CD4-positive, alpha-beta memory T cell (primary cell): ENCODE data around the gene CPT1A. TPM values are rescaled to one million over a fixed set of nuclear protein-coding genes. Genes with fewer than 3 reads are reported as not detected.

ENCODE experiments used
- CTCF ChIA-PET: fragments of 350-600 bp; sonication (Branson Sonifier 250); formaldehyde crosslinking; loops from one replicate; lab custom pipeline; 2021; ENCODE audit warnings: inconsistent platforms; ENCODE audit not compliant: partially characterized antibody; lab: Charles Lee
- POLR2A ChIA-PET: fragments of 350-600 bp; sonication (Branson Sonifier 250); formaldehyde crosslinking; loops from one replicate; lab custom pipeline; 2021; ENCODE audit not compliant: partially characterized antibody; lab: Charles Lee
- DNase-seq, 5 donors: peaks; one replicate each; pipeline versions ENCODE4 v3.0.0 to v3.0.0-alpha.2; 2020 to 2022; ENCODE audit warnings: mixed read lengths in 1 of 5
- H3K27ac ChIP-seq: one replicate; pipeline ENCODE4 v1.7.0; 2013; ENCODE audit warnings: low read depth, low read length
- H3K27me3 ChIP-seq: 2 replicates; pipeline ENCODE4 v1.7.0; 2013; ENCODE audit warnings: mild to moderate bottlenecking, low read length, moderate library complexity; ENCODE audit not compliant: insufficient read depth
- H3K36me3 ChIP-seq: 2 replicates; pipeline ENCODE4 v1.7.0; 2013; ENCODE audit warnings: mild to moderate bottlenecking, low read length, moderate library complexity; ENCODE audit not compliant: insufficient read depth
- H3K4me1 ChIP-seq: 2 replicates; pipeline ENCODE4 v1.7.0; 2013; ENCODE audit warnings: mild to moderate bottlenecking, low read length, moderate library complexity; ENCODE audit not compliant: insufficient read depth
- H3K4me3 ChIP-seq, 2 donors: one replicate each; pipeline ENCODE4 v1.7.0; 2013; ENCODE audit warnings: low read length in 2 of 2, mild to moderate bottlenecking in 1 of 2
- H3K9me3 ChIP-seq, 2 donors: one replicate each; pipeline ENCODE4 v1.7.0; 2013; ENCODE audit warnings: low read length in 2 of 2, control low read depth in 1 of 2; ENCODE audit not compliant: control insufficient read depth in 1 of 2
- H3K27ac Mint-ChIP-seq, 7 donors: one replicate each; pipeline ENCODE4 v1.8.0; 2020 to 2021; ENCODE audit warnings: mixed read lengths in 7 of 7, mild to moderate bottlenecking in 6 of 7, inconsistent platforms in 3 of 7, moderate library complexity in 3 of 7
- H3K27me3 Mint-ChIP-seq, 2 donors: one replicate each; pipeline ENCODE4 v1.8.0; 2020 to 2021; ENCODE audit warnings: mixed read lengths in 2 of 2
- H3K36me3 Mint-ChIP-seq, 2 donors: one replicate each; pipeline ENCODE4 v1.8.0; 2020 to 2021; ENCODE audit warnings: mixed read lengths in 2 of 2, inconsistent platforms in 1 of 2, mild to moderate bottlenecking in 1 of 2
- H3K4me1 Mint-ChIP-seq, 4 donors: one replicate each; pipeline ENCODE4 v1.8.0; 2020 to 2021; ENCODE audit warnings: mixed read lengths in 4 of 4, mild to moderate bottlenecking in 1 of 4
- H3K4me3 Mint-ChIP-seq, 8 donors: one replicate each; pipeline ENCODE4 v1.8.0; 2020 to 2021; ENCODE audit warnings: mixed read lengths in 8 of 8, mild to moderate bottlenecking in 7 of 8, moderate library complexity in 6 of 8, inconsistent platforms in 3 of 8
- H3K9me3 Mint-ChIP-seq, 8 donors: one replicate each; pipeline ENCODE4 v1.8.0; 2020 to 2021; ENCODE audit warnings: mixed read lengths in 8 of 8, mild to moderate bottlenecking in 5 of 8, inconsistent platforms in 3 of 8, moderate library complexity in 1 of 8
- intact Hi-C: fragments of 100-400 bp; cut with micrococcal nuclease; formaldehyde crosslinking; loops from one replicate; pipeline ENCODE4 v1.15.1; 2023
- polyA plus RNA-seq, 2 donors: library from polyadenylated mRNA; unstranded; fragments of 300-500 nt; fragmentation: Illumina TruSeq; gene quantifications; one replicate each; pipeline ENCODE4 v1.2.3, GENCODE V29; 2021
- total RNA-seq, 2 experiments: library from RNA; stranded (reverse); gene quantifications; one replicate each; pipeline ENCODE4 v1.2.3, GENCODE V29; 2021

CPT1A gene
- total and polyA plus RNA-seq, 4 experiments from 2014 or later, result 7.5 to 35.5 (median 18.5) TPM

DNA sequence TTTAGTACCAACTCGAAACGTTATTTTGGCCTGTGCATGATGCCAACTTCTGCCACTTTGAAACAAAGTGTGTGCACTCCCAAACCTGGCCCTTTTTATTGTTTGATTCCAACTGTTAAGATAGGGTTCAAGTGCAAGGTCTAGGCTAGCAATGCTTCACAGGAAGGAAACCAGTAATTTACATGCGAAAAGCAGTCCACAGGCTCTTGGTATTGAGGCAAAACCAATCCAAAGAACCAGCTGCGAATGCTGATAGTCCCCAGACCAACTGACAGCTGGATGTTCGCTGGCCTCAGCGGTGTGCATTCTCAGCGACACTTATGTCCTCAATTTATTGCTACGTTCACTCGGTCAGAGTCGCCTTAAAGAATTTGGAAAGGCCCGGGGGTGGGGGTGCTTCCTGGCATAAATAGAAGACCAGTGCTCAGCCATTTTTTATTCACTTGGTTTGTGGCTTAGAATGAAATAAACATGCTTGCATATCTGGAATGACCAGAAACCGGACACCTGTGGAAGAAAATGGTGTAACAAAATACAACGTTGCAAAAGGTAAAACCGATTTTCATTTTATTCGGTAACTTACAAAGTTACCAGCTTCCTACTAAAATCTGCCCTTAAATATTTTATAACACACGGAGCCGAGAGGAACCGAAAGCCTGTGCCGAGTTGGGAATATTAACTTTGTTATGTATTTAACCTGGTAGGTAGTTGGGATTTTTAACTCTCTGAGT lies 1.6 kb downstream of the CPT1A start:
- intact Hi-C loops, result loop anchor here (1.0 to 10.0 kb wide), 3 partner anchors 43 to 375 kb away; partner anchors contain the start of genes IGHMBP2, MRPL21 and PPP6R3
- Histone ChIP-seq H3K4me3 (peak overlapping the region; percentile 50 to 67), H3K27me3 (no peaks in the 10 kb centered on the region), H3K27ac (peak overlapping the region; percentile 67), H3K4me1 (peaks cover 76% of the 10 kb centered on the region), H3K36me3 (no peaks in the 10 kb centered on the region), H3K9me3 (no peaks in the 10 kb centered on the region)
- H3K27me3 Mint-ChIP-seq, result no peaks in the 10 kb centered on the region
- no peaks in the 10 kb centered on the region for H3K9me3 Mint-ChIP-seq
- peaks cover 0 to 14% of the 10 kb centered on the region in 2 donors for H3K36me3 Mint-ChIP-seq
- peak in 2 of 5 donors; percentile 38 to 52 for DNase-seq
- ChIA-PET CTCF (no interaction called here), POLR2A (interaction anchor here (0.7 to 1.6 kb wide), 6 partner anchors 12 to 209 kb away, joined by 3 to 5 read pairs (median 4); partner anchors contain the start of gene TPCN2)
- peak overlapping the region; percentile 90 to 98 (median 95) for H3K27ac Mint-ChIP-seq
- peaks cover 27 to 74% (median 53%) of the 10 kb centered on the region in 4 donors for H3K4me1 Mint-ChIP-seq
- peak overlapping the region; percentile 83 to 93 (median 88) for H3K4me3 Mint-ChIP-seq

DNA sequence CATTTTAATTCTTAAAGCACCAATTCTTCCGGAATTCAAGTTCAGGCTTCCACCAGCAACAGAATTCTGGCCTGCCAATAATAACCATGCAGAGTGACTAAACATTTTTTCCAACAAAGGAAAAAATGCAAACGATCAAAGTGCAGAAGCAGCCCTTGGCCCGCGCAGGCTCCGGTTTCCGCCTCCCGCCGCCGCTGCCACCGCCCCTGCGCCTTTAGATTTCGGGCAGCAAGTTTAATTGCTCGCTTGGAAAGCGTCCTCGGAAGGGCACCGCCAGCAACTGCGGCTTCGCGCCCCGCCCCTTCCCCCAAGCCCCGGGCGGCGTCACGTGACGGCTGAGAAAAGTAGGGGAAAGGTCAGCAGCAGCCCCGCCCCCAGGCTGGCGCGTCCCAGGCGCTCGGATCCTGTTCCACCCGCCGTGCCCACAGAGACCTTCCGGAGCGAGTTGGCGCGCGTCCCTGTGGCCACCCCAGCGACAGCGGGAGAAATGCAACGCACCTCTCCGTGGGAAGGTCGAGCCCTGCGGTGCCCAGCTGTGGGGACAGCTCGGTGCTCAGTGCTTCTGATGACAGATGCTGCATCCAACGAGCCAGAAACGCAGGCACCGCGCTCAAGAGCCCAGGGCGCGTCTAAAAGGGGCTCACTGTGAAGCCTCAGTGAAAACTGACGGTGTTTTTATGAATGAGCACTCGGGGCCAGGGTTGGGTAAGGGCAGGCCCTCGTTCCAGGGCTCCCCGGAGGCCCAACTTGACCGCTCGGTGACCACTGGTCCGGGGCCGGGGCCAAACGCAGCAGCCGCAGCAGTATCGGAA lies 2.5 kb downstream of the CPT1A start:
- POLR2A ChIA-PET, result interaction anchor here (0.6 to 1.6 kb wide), 9 partner anchors 10 to 1558 kb away, joined by 3 to 5 read pairs (median 3); partner anchors contain the start of gene TPCN2
- Mint-ChIP-seq H3K36me3 (peaks cover 0 to 14% of the 10 kb centered on the region in 2 donors), H3K4me1 (peaks cover 27 to 75% (median 56%) of the 10 kb centered on the region in 4 donors), H3K27me3 (no peaks in the 10 kb centered on the region), H3K27ac (peak overlapping the region; percentile 90 to 98 (median 95)), H3K9me3 (no peaks in the 10 kb centered on the region), H3K4me3 (peak overlapping the region; percentile 83 to 93 (median 88))
- Histone ChIP-seq H3K4me1 (peaks cover 81% of the 10 kb centered on the region), H3K27me3 (no peaks in the 10 kb centered on the region), H3K9me3 (no peaks in the 10 kb centered on the region), H3K4me3 (peak overlapping the region; percentile 58 to 67), H3K27ac (peak overlapping the region; percentile 67), H3K36me3 (no peaks in the 10 kb centered on the region)
- intact Hi-C loops, result loop anchor here (1.0 kb wide), 1 partner anchor 64 kb away; the partner anchor contains the start of genes IGHMBP2 and MRPL21
- CTCF ChIA-PET, result interaction anchor here (0.6 to 3.0 kb wide), 3 partner anchors 13 to 68 kb away, joined by 3 to 8 read pairs (median 4); no protein-coding TSS in a partner anchor
- peak; percentile 93 to 96 (median 95) for DNase-seq

DNA sequence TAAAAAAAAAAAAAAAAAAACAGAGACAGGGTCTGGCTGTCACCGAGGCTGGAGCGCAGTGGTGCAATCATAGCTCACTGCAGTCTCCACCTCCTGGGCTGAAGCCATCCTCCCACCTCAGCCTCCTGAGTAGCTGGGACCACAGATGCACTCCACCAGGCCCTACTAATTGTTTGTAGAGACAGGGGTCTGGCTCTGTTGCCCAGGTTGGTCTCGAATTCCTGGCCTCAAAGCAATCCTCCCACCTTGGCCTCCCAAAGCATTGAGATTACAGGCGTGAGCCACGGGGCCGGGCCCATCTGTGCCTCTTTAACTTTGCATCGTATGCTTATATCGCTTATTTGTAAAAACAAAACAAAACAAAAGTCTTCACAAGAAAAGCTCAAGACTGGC lies 3.1 kb downstream of the CPT1A start:
- H3K36me3 Mint-ChIP-seq, result peaks cover 0 to 13% of the 10 kb centered on the region in 2 donors
- ChIA-PET POLR2A (interaction anchor here (0.6 to 1.4 kb wide), 8 partner anchors 9 to 1558 kb away, joined by 3 to 4 read pairs (median 3); partner anchors contain the start of gene TPCN2), CTCF (interaction anchor here (0.6 to 3.0 kb wide), 3 partner anchors 13 to 69 kb away, joined by 3 to 8 read pairs (median 4); no protein-coding TSS in a partner anchor)
- peaks cover 27 to 68% (median 52%) of the 10 kb centered on the region in 4 donors for H3K4me1 Mint-ChIP-seq
- DNase-seq, result peak in 2 of 5 donors; percentile 18 to 55
- H3K27me3 Mint-ChIP-seq, result no peaks in the 10 kb centered on the region
- Histone ChIP-seq H3K27ac (peak overlapping the region; percentile 61), H3K4me3 (peak overlapping the region; percentile 58 to 67), H3K36me3 (no peaks in the 10 kb centered on the region), H3K9me3 (no peaks in the 10 kb centered on the region), H3K27me3 (no peaks in the 10 kb centered on the region), H3K4me1 (peaks cover 77% of the 10 kb centered on the region)
- no peaks in the 10 kb centered on the region for H3K9me3 Mint-ChIP-seq
- H3K4me3 Mint-ChIP-seq, result peak overlapping the region; percentile 83 to 93 (median 88)
- H3K27ac Mint-ChIP-seq, result peak overlapping the region; percentile 90 to 98 (median 95)
- intact Hi-C loops, result no loop called here

DNA sequence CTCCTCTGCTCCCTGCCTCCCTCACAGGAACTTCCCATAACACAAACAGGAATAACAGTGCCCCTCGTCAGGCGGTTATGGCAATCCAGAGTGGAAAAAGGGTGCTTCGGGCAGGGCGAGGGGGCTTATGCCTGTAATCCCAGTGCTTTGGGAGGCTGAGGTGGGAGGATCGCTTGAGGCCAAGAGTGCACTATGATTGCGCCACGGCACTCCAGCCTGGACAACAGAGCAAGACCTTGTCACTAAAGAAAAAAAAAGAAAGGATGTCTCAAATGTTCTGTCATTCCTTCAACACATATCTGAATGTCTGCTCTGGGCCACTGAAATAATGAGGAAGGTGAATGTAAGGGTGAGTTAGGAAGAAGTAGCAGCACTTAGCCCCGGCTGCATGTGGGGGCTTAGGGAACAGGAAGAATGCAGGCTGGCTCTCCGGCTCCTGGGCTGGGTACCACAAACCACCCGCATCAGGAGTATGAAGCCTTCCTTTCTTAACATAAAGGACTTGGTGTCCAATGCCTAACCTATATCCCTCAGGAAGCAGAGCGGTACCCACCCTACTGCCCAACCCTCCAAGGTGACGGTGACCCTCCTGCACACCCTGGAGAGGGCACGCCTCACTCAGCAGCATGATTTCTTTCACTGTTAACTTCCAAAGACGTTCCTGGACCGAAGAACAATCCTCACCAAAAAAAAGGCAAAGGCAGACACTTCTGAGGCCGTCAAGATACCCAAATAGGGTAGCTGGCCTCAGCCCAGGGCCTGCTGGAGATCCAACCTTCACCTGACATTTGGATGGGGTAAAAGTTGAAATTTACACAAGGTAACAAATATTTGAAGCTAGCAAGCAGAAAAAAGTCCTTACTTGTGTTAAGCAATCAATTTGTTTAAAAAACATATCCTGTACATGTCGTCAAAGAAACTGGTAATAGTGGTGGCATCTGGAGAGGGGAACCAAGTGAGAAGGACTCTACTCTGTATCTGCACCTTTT lies 3.8 kb downstream of the CPT1A start:
- H3K4me3 Mint-ChIP-seq, result peak overlapping the region; percentile 29 to 93 (median 56)
- intact Hi-C loops, result no loop called here
- no peaks in the 10 kb centered on the region for H3K9me3 Mint-ChIP-seq
- H3K27me3 Mint-ChIP-seq, result no peaks in the 10 kb centered on the region
- peaks cover 25 to 66% (median 49%) of the 10 kb centered on the region in 4 donors for H3K4me1 Mint-ChIP-seq
- POLR2A ChIA-PET, result interaction anchor here (1.0 to 1.3 kb wide), 6 partner anchors 8 to 39 kb away, joined by 3 to 4 read pairs (median 3); no protein-coding TSS in a partner anchor
- no peaks in the 10 kb centered on the region for H3K9me3 ChIP-seq
- H3K27me3 ChIP-seq, result no peaks in the 10 kb centered on the region
- peaks cover 72% of the 10 kb centered on the region for H3K4me1 ChIP-seq
- peak overlapping the region; percentile 79 to 98 (median 91) for H3K27ac Mint-ChIP-seq
- DNase-seq, result no peak
- no peaks in the 10 kb centered on the region for H3K36me3 ChIP-seq
- peak overlapping the region; percentile 61 for H3K27ac ChIP-seq
- CTCF ChIA-PET, result interaction anchor here (0.6 to 3.0 kb wide), 3 partner anchors 12 to 70 kb away, joined by 3 to 8 read pairs (median 4); no protein-coding TSS in a partner anchor
- peaks cover 0 to 11% of the 10 kb centered on the region in 2 donors for H3K36me3 Mint-ChIP-seq
- H3K4me3 ChIP-seq, result no peak overlapping the region

DNA sequence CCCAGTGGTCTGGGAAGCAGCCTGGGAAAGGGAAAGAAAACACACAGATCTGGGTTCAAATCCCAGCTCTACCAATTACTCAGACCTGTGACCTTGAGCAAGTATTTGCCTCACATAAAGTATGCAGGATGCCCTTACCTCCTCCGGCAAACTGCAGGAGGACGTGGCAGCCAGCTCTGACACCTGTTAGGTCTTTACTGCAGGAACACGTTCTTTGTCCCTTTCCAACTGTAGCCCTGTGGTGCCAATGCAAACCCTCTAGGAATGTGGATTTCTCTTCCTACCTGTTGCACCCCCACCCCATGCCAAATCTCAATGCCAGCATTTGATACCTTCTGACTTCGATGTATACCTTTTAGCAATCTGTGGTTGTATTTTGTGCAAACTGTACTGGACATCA lies 6.0 kb downstream of the CPT1A start:
- Mint-ChIP-seq H3K4me3 (peak overlapping the region in 1 of 8 donors; percentile 15), H3K4me1 (peaks cover 31 to 75% (median 54%) of the 10 kb centered on the region in 4 donors), H3K27me3 (no peaks in the 10 kb centered on the region), H3K9me3 (no peaks in the 10 kb centered on the region), H3K27ac (peak overlapping the region; percentile 37 to 88 (median 73)), H3K36me3 (peaks cover 6 to 10% of the 10 kb centered on the region in 2 donors)
- Histone ChIP-seq H3K27ac (no peak overlapping the region), H3K36me3 (no peaks in the 10 kb centered on the region), H3K27me3 (no peaks in the 10 kb centered on the region), H3K9me3 (no peaks in the 10 kb centered on the region), H3K4me1 (peaks cover 60% of the 10 kb centered on the region), H3K4me3 (no peak overlapping the region)
- no peak for DNase-seq
- intact Hi-C loops, result no loop called here
- ChIA-PET POLR2A (no interaction called here), CTCF (interaction anchor here (1.2 to 1.6 kb wide), 2 partner anchors 9 to 37 kb away, joined by 4 to 6 read pairs; no protein-coding TSS in a partner anchor)

DNA sequence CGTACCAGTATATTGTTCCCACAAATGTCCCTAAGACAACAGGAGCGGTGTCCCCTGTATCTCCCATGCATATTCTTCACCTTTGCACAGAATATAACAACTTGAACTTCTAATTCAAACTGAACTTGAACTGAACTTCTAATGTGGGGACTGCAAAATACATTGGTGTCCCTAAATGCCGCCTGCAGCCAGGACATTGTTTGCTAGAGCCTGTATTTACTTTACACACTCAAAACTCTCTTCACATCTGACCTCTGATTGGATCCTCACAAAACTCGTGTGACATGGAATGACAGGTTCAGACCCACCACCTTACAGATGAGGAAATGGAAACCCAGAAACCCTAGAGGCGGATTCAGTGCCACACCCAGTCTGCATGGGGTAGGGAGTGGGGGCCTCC lies 6.4 kb downstream of the CPT1A start:
- Histone ChIP-seq H3K27ac (no peak overlapping the region), H3K4me1 (peaks cover 57% of the 10 kb centered on the region), H3K27me3 (no peaks in the 10 kb centered on the region), H3K36me3 (no peaks in the 10 kb centered on the region), H3K9me3 (no peaks in the 10 kb centered on the region), H3K4me3 (no peak overlapping the region)
- Mint-ChIP-seq H3K27ac (peak overlapping the region in 5 of 7 donors; percentile 50 to 88 (median 73)), H3K27me3 (no peaks in the 10 kb centered on the region), H3K9me3 (no peaks in the 10 kb centered on the region), H3K36me3 (peaks cover 9 to 10% of the 10 kb centered on the region in 2 donors), H3K4me3 (no peak overlapping the region), H3K4me1 (peaks cover 32 to 76% (median 54%) of the 10 kb centered on the region in 4 donors)
- ChIA-PET POLR2A (interaction anchor here (0.7 kb wide), 1 partner anchor 462 kb away, joined by 5 read pairs; no protein-coding TSS in a partner anchor), CTCF (interaction anchor here (1.2 to 1.6 kb wide), 2 partner anchors 9 to 37 kb away, joined by 4 to 6 read pairs; no protein-coding TSS in a partner anchor)
- intact Hi-C loops, result no loop called here
- DNase-seq, result no peak
